H1 (cell line): ENCODE measurements around the gene GTF3C5. TPM values are rescaled to one million over a fixed set of nuclear protein-coding genes. Genes with fewer than 3 reads are reported as not detected.

Source experiments
- CTCF ChIA-PET: fragments of 300-600 bp; sonication (Branson Sonifier 250); formaldehyde crosslinking; loops from one replicate; lab custom pipeline; 2021; ENCODE audit not compliant: partially characterized antibody; lab: Charles Lee
- POLR2A ChIA-PET: fragments of 300-600 bp; sonication (Branson Sonifier 250); formaldehyde crosslinking; loops from one replicate; lab custom pipeline; 2021; ENCODE audit warnings: inconsistent platforms; ENCODE audit not compliant: partially characterized antibody; lab: Charles Lee
- DNase-seq, 2 experiments: peaks; one replicate each; pipeline versions ENCODE4 v3.0.0 to v3.0.0-alpha.2; 2010 to 2022; ENCODE audit warnings: low spot score in 2 of 2, low read depth in 1 of 2, mixed read lengths in 1 of 2
- FAIRE-seq: peaks from 2 replicates; lab custom pipeline; 2011; peaks lifted over from hg19 to GRCh38; lab: Jason Lieb, UNC
- H2AFZ ChIP-seq: 2 replicates; pipeline ENCODE4 v1.8.1; 2012; ENCODE audit warnings: low read length, inconsistent platforms
- H2AK5ac ChIP-seq: 2 replicates; pipeline ENCODE4 v1.6.1; 2013; ENCODE audit warnings: low read depth, low read length
- H2BK120ac ChIP-seq: replicated peaks from 2 replicates; pipeline ENCODE3; 2013; ENCODE audit warnings: low read depth, low read length, inconsistent platforms
- H2BK12ac ChIP-seq: 2 replicates; pipeline ENCODE4 v1.6.1; 2013; ENCODE audit warnings: low read depth, low read length
- H2BK15ac ChIP-seq: 2 replicates; pipeline ENCODE4 v1.6.1; 2013; ENCODE audit warnings: low read length
- H2BK20ac ChIP-seq: 2 replicates; pipeline ENCODE4 v1.6.1; 2013; ENCODE audit warnings: low read length
- H2BK5ac ChIP-seq: 2 replicates; pipeline ENCODE4 v1.6.1; 2013; ENCODE audit warnings: low read depth, low read length
- H3K14ac ChIP-seq: 2 replicates; pipeline ENCODE4 v1.6.1; 2013; ENCODE audit warnings: inconsistent platforms; ENCODE audit not compliant: insufficient read length
- H3K18ac ChIP-seq: 2 replicates; pipeline ENCODE4 v1.6.1; 2013; ENCODE audit warnings: low read length; ENCODE audit errors: extremely low read depth
- H3K23ac ChIP-seq: 2 replicates; pipeline ENCODE4 v1.6.1; 2013; ENCODE audit warnings: inconsistent platforms; ENCODE audit not compliant: insufficient read length
- H3K23me2 ChIP-seq: 2 replicates; pipeline ENCODE4 v1.6.1; 2013; ENCODE audit warnings: low read depth, low read length
- H3K27ac ChIP-seq: 2 replicates; pipeline ENCODE4 v1.6.1; 2011; ENCODE audit warnings: low read depth, low read length, inconsistent platforms
- H3K27me3 ChIP-seq, 4 experiments: replicated peaks in 1 of 4; 1 replicate in 1 of 4; 2 replicates in 3 of 4; pipeline versions ENCODE4 v1.6.1 to v1.8.1; 2011 to 2013; ENCODE audit warnings: low read length in 3 of 4, mild to moderate bottlenecking in 3 of 4, inconsistent platforms in 2 of 4, mixed read lengths in 2 of 4, moderate library complexity in 1 of 4; ENCODE audit not compliant: control insufficient read depth in 3 of 4, insufficient read depth in 3 of 4; ENCODE audit errors: extremely low read depth in 1 of 4
- H3K36me3 ChIP-seq, 4 experiments: 2 replicates each; pipeline versions ENCODE4 v1.6.1 to v1.8.1; 2011 to 2013; ENCODE audit warnings: mild to moderate bottlenecking in 4 of 4, low read length in 3 of 4, moderate library complexity in 2 of 4, control low read depth in 1 of 4, inconsistent platforms in 1 of 4; ENCODE audit not compliant: insufficient read depth in 4 of 4, control insufficient read depth in 2 of 4
- H3K4ac ChIP-seq: replicated peaks from 2 replicates; pipeline ENCODE3; 2013; ENCODE audit warnings: low read length, low read depth, mixed read lengths, inconsistent platforms; ENCODE audit not compliant: insufficient read length
- H3K4me1 ChIP-seq, 4 experiments: replicated peaks in 1 of 4; 1 replicate in 1 of 4; 2 replicates in 3 of 4; pipeline versions ENCODE4 v1.6.1 to v1.8.1; 2011 to 2013; ENCODE audit warnings: low read length in 3 of 4, inconsistent platforms in 2 of 4, mixed read lengths in 1 of 4; ENCODE audit not compliant: insufficient read depth in 4 of 4, control insufficient read depth in 3 of 4
- H3K4me2 ChIP-seq, 2 experiments: 2 replicates each; pipeline versions ENCODE4 v1.6.1 to v1.8.1; 2011 to 2013; ENCODE audit warnings: low read depth in 2 of 2, low read length in 2 of 2, control low read depth in 1 of 2, inconsistent platforms in 1 of 2, mild to moderate bottlenecking in 1 of 2; ENCODE audit not compliant: insufficient read depth in 1 of 2
- H3K4me3 ChIP-seq, 4 experiments: fragments of 200-600, 300-600 bp in 1 of 4; sonication (generic), shearing (Covaris generic), sonication (Bioruptor Twin) in 1 of 4; 2 replicates each; pipeline versions ENCODE4 v1.5.1 to v1.8.1; 2011 to 2016; ENCODE audit warnings: low read length in 4 of 4, low read depth in 3 of 4, control low read depth in 2 of 4, inconsistent platforms in 2 of 4, mild to moderate bottlenecking in 2 of 4, mixed read lengths in 1 of 4, moderate library complexity in 1 of 4; ENCODE audit not compliant: insufficient read depth in 2 of 4; ENCODE audit errors: extremely low read depth in 1 of 4
- H3K56ac ChIP-seq: replicated peaks from 2 replicates; pipeline ENCODE3; 2013; ENCODE audit warnings: low read depth, mild to moderate bottlenecking, mixed read lengths, low read length, inconsistent platforms; ENCODE audit not compliant: insufficient read length
- H3K79me1 ChIP-seq: 2 replicates; pipeline ENCODE4 v1.6.1; 2013; ENCODE audit warnings: low read depth, low read length, control low read depth
- H3K79me2 ChIP-seq, 2 experiments: 2 replicates each; pipeline versions ENCODE4 v1.6.1 to v1.8.1; 2012 to 2013; ENCODE audit warnings: low read length in 2 of 2, mild to moderate bottlenecking in 2 of 2, inconsistent platforms in 1 of 2; ENCODE audit not compliant: insufficient read depth in 2 of 2, control insufficient read depth in 1 of 2
- H3K9ac ChIP-seq, 4 experiments: replicated peaks in 1 of 4; 1 replicate in 1 of 4; 2 replicates in 3 of 4; pipeline versions ENCODE4 v1.6.1 to v1.8.1; 2011 to 2013; ENCODE audit warnings: low read depth in 3 of 4, low read length in 3 of 4, control low read depth in 2 of 4, mild to moderate bottlenecking in 2 of 4, moderate library complexity in 2 of 4, inconsistent platforms in 1 of 4; ENCODE audit errors: extremely low read depth in 1 of 4
- H3K9me3 ChIP-seq, 2 experiments: 2 replicates each; pipeline versions ENCODE4 v1.6.1 to v1.8.1; 2012 to 2013; ENCODE audit warnings: mild to moderate bottlenecking in 2 of 2, moderate library complexity in 2 of 2, control low read depth in 1 of 2, inconsistent platforms in 1 of 2, low read depth in 1 of 2, low read length in 1 of 2, mixed read lengths in 1 of 2; ENCODE audit not compliant: insufficient read depth in 2 of 2
- H4K20me1 ChIP-seq, 2 experiments: replicated peaks in 1 of 2; 2 replicates each; pipeline versions ENCODE3 to v1.8.1; 2011 to 2013; ENCODE audit warnings: inconsistent platforms in 2 of 2, low read length in 2 of 2, mild to moderate bottlenecking in 1 of 2; ENCODE audit not compliant: insufficient read depth in 2 of 2, control insufficient read depth in 1 of 2
- H4K5ac ChIP-seq: 2 replicates; pipeline ENCODE4 v1.6.1; 2013; ENCODE audit warnings: low read length, low read depth, mixed read lengths, inconsistent platforms; ENCODE audit not compliant: insufficient read length
- H4K8ac ChIP-seq: 2 replicates; pipeline ENCODE4 v1.8.0; 2013; ENCODE audit warnings: mild to moderate bottlenecking, moderate library complexity, low read length, inconsistent platforms; ENCODE audit not compliant: insufficient read depth; ENCODE audit errors: extremely low read depth
- H4K91ac ChIP-seq: replicated peaks from 2 replicates; pipeline ENCODE3; 2013; ENCODE audit warnings: low read length, mixed read lengths, inconsistent platforms; ENCODE audit not compliant: insufficient read length
- GABPA ChIP-seq: IDR thresholded peaks from 2 replicates; pipeline ENCODE4 v1.6.1; 2011; ENCODE audit warnings: mild to moderate bottlenecking, low read length, moderate library complexity, borderline replicate concordance; ENCODE audit not compliant: insufficient read depth
- NANOG ChIP-seq: IDR thresholded peaks from 2 replicates; pipeline ENCODE4 v1.6.1; 2011; ENCODE audit warnings: low read length, low read depth, mild to moderate bottlenecking, inconsistent platforms; ENCODE audit not compliant: insufficient read depth, poor library complexity, severe bottlenecking
- TAF1 ChIP-seq: IDR thresholded peaks from 2 replicates; pipeline ENCODE4 v1.6.1; 2011; ENCODE audit warnings: mild to moderate bottlenecking, low read depth, low read length
- WGBS, 2 experiments: shearing (Covaris generic) in 1 of 2; methylation state at CpG; one replicate each; pipeline versions ENCODE4 v1.1.6 to v1.1.7; 2013 to 2015; ENCODE audit warnings: low lambda C conversion rate in 2 of 2, mixed read lengths in 2 of 2, inconsistent platforms in 1 of 2, low coverage in 1 of 2, missing lambda C conversion rate in 1 of 2; ENCODE audit not compliant: insufficient replicate concordance in 2 of 2, insufficient coverage in 1 of 2, insufficient read length in 1 of 2; ENCODE audit errors: extremely low coverage in 1 of 2, missing lambda C conversion rate in 1 of 2; 5-methylcytosine and 5-hydroxymethylcytosine counted together
- polyA plus RNA-seq, 7 experiments: library from polyadenylated mRNA; depleted of rRNA in 3 of 7; stranded (reverse) in 5 of 7; unstranded in 2 of 7; fragments of >200 nt in 5 of 7; fragments of 200-250 nt in 2 of 7; gene quantifications; 1 replicate in 5 of 7; 2 replicates in 1 of 7; 4 replicates in 1 of 7; pipeline versions ENCODE4 v1.2.1 to v1.2.3, GENCODE V29; 2011 to 2013; ENCODE audit warnings: missing spikeins in 2 of 7, mixed read lengths in 2 of 7
- total RNA-seq: library from RNA; stranded (reverse); fragmentation: NEBNext Ultra II Directional; extraction: Animal tissue kit (Norgen Biotek cat#: 25700); gene quantifications from 2 replicates; pipeline ENCODE4 v1.2.1, GENCODE V29; 2021

Gene GTF3C5
- total and polyA plus RNA-seq, 2 of the 8 experiments (the other 6 are each of a cell fraction or from before 2014, with no cell fraction given) = 78.7 to 87.1 TPM

GRCh38 chr9:133075925-133076630, 45.3 kb downstream of the GTF3C5 start:
- Histone ChIP-seq H3K4ac (no peak overlapping the region), H2BK120ac (no peak overlapping the region), H2BK20ac (no peak overlapping the region), H2AK5ac (no peak overlapping the region), H3K27ac (no peak overlapping the region), H3K36me3 (no peaks in the 10 kb centered on the region; a peak in 1 of 8 replicates), H3K4me1 (no peaks in the 10 kb centered on the region), H4K5ac (no peak overlapping the region), H4K8ac (no peak overlapping the region), H4K91ac (no peak overlapping the region), H3K79me2 (no peaks in the 10 kb centered on the region), H2AFZ (no peak overlapping the region), H3K18ac (no peak overlapping the region), H3K9ac (no peak overlapping the region), H2BK5ac (no peak overlapping the region), H3K4me3 (no peak overlapping the region), H3K23ac (no peak overlapping the region), H2BK15ac (no peak overlapping the region), H3K14ac (no peak overlapping the region), H3K79me1 (no peaks in the 10 kb centered on the region), H3K56ac (no peak overlapping the region), H3K9me3 (no peaks in the 10 kb centered on the region), H3K4me2 (no peak overlapping the region), H2BK12ac (no peak overlapping the region), H3K23me2 (no peaks in the 10 kb centered on the region), H3K27me3 (no peaks in the 10 kb centered on the region), H4K20me1 (no peaks in the 10 kb centered on the region)
- DNase-seq (no peak), FAIRE-seq (no peak)
- CTCF ChIA-PET = interaction anchor here (0.5 to 1.8 kb wide), 7 partner anchors 10 to 148 kb away, joined by 3 to 5 read pairs (median 4); no protein-coding TSS in a partner anchor
- POLR2A ChIA-PET = interaction anchor here (0.9 kb wide), 1 partner anchor 12 kb away, joined by 3 read pairs; no protein-coding TSS in a partner anchor
- 89% methylated on average over 4 of the region's 4 CpGs; no CpG with 5 or more reads in 1 of the 2 experiments for WGBS, 2 experiments
- TF ChIP-seq TAF1 (no peak), GABPA (no peak), NANOG (no peak)
